ENCODE measurements around the gene ARSG.

The ARSG gene

DNA sequence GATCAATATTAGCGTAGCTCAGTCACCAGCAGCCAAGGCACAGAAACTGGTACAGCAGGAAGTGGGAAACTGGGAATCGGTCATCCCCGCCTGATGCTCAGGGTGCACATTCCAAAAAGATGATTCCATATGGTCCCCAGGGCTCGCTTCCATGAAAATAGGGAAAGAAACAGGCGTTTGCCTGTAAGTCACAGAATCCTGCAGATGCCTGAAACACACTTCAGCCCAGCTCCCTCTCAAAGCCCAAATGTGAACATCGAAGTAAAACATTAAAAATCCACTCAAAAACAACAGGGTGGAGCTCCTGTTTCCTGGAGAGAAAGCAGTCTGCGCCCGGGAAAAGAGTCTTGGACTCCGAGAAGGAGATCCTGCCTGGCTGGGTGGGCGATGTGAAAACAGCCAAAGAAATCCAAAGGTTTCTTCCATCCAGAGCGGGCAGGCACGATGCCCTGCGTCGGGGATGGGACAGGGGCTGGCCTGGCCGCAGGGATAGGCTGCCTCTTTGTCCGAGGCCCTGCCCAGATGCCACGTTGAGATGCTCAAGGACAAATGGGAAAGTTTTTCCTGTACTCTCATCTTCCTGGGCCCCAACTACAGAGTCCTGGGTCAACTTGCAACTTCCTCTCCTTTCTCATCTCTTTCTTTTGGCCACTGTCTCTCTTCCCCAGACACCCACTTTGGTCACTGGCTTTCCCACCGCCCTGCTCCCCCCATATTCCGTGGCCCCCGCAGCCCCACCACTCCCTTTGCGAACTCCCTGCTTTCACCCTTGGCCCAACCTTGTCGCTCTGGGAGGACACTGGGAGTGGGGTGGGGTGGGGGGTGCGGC lies 165.3 kb downstream of the ARSG start:
- DNase-seq = no peak

DNA sequence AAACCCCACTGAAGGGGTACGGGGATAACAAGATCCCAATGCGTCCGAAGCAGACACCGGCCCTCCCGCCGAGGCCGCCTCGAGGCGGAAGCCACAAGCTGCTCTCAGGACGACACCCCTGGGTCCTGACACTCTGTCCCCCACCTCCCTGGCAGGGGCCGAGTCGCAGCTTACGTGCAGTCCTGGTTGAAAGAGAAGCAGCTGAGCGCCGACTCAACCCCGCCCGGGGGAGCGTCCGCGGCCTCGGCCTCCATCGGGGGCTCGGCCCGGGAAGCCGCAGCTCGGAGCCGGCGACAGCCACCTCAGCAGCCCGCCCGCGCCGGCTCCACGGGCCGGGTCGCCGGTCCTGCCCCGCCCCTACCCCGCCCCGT lies 165.9 kb downstream of the ARSG start, which contains the start of gene WIPI1:
WIPI1 (minus strand) TSS at position 329 of the 371 bp plus-strand sequence; CDS start at position 254, 75 bp downstream.
- DNase-seq = no peak

DNA sequence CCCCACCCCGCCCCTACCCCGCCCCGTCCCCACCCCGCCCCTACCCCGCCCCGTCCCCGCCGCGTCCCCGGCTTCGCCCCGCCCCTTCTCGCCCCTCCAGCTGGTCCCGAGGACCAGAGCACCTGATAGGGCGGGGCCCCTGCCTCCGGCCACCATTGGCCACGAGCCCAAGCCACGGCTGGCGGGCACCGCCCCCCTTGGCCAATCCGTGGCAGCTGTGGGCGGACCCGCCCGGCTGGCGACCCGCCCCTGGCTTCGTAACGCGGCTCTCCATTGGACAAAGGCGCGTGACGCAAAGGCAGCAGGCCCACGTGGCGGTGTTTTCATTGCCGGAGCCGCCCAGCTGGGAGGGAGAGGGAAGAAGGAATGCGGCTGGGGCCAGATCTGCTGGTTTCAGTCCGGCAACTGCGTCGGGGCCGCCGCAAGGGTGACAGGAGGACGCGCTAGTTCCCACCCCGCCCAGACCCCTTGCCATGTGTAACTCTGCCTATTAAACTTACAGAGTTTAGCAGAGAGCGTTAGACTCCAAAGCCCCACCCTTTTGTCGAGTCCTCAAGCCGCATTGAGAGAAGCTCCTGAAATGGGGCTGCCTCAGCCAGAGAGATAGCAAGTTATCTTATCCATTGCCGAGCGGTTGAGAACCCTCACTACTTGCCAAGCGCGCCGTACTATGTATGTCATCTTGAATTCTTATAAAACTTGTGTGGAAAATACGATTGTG lies 166.4 kb downstream of the ARSG start:
- DNase-seq = peak; percentile 98

GRCh38 chr17:68458260-68459036 lies 167.2 kb downstream of the ARSG start:
- DNase-seq = peak; percentile 6

GRCh38 chr17:68459037-68459639 lies 167.8 kb downstream of the ARSG start:
- peak; percentile 18 for DNase-seq

GRCh38 chr17:68460146-68460545 lies 168.9 kb downstream of the ARSG start:
- peak; percentile 27 for DNase-seq

DNA sequence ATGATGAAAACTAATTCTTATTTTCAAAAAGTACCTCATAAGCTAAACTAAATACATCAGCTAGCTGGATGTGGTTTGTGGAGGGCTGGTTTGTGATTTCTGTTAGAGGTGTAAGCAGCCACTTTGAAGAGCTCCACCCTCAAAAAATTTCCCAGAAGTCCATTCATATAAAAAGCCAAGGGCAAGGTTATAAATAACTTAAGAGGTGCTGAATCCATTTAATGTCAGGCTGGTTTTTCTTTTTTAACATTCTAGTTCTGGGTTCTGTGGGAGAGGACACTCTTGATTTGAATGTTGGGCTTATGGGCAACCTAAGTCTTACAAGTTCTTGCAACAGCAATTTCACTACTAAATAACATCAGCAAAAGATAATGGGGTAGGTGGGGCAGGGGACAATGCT lies 169.4 kb downstream of the ARSG start:
- peak; percentile 82 for DNase-seq

DNA sequence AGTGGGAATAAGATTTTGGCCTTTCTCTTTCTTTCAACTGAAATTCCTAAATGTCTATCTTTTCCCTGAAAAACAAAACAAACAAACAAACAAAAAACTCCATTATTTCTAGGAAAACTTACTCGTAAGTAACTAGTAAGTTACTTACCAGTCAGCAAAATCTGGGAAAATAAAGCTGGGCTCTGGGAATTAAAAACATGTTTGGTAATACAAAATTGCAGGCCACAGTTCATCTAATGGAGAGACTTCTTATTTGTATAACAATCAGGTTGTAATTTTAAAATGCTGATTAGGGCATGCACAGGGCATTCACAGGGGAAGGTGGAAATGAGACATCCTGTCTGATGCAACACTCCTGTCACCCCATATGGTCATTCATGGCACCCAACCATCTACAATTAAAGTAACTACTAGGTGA lies 169.8 kb downstream of the ARSG start:
- peak; percentile 24 for DNase-seq

GRCh38 chr17:68461589-68461988 lies 170.3 kb downstream of the ARSG start:
- peak; percentile 15 for DNase-seq

DNA sequence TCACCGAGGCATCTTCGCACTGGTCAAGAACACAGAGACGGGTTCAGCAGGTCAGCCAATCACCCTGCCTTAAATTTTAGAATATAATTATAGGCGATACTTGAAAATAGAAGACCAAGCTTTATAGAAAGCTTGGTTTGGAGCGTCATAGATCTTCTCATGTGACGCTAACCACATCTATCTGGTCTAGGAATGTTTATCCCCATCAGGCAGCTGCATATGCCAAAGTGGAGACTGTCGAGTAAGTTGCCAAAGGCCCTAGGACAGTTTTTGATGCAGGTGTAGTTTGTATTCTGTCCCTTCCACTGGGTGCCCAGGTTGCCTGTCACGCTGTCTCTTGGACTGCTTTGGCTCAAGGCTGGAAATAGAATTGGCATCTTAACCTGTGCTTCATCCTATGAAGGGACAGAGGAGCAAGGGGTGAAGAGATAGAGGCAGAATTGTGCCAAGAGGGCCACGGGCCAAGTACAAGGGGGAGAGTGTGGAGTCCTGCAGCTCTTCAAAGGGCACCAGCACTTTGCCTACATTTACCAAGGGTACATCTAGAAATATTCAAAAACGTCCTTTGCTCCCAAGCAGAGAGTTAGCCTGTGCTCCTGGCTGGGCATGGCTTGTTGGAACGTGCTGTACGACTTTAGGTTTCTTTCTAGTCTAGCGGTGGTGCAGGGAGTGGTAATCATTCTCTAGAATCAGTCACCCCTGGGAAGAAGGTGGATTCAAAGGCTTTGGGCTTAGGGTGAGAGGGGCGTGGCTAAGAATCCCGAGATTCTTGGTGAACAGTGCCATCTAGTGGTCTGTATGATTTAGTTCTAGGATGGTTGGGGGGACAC lies 171.3 kb downstream of the ARSG start:
- DNase-seq = peak; percentile 87

- no peak for DNase-seq
Measured at GRCh38 chr17:68463211-68464019, 172.1 kb downstream of the ARSG start.

GRCh38 chr17:68468334-68468733 lies 177.0 kb downstream of the ARSG start:
- DNase-seq = no peak

- DNase-seq = no peak
Measured at GRCh38 chr17:68468788-68469187, 177.5 kb downstream of the ARSG start.

Data from CD4-positive, alpha-beta T cell treated with Interleukin-17A for 1 hour (primary cell).